Effector CD4-positive, alpha-beta T cell (primary cell): ENCODE data around the gene PCGF5.
"Not testable (repeated sequence)": the region's sequence is repeated elsewhere in the genome, so short reads cannot be mapped to it uniquely, and the experiment has no call there.

Experiments used
- DNase-seq: peaks from one replicate; pipeline ENCODE4 v3.0.0-alpha.2; 2020
- total RNA-seq: gene quantifications from one replicate; lab custom pipeline; 2026; lab: John Stamatoyannopoulos, UW

The PCGF5 gene
- 113 reads per million, percentile 85 among the genes with 10 or more reads in this experiment for total RNA-seq

DNA sequence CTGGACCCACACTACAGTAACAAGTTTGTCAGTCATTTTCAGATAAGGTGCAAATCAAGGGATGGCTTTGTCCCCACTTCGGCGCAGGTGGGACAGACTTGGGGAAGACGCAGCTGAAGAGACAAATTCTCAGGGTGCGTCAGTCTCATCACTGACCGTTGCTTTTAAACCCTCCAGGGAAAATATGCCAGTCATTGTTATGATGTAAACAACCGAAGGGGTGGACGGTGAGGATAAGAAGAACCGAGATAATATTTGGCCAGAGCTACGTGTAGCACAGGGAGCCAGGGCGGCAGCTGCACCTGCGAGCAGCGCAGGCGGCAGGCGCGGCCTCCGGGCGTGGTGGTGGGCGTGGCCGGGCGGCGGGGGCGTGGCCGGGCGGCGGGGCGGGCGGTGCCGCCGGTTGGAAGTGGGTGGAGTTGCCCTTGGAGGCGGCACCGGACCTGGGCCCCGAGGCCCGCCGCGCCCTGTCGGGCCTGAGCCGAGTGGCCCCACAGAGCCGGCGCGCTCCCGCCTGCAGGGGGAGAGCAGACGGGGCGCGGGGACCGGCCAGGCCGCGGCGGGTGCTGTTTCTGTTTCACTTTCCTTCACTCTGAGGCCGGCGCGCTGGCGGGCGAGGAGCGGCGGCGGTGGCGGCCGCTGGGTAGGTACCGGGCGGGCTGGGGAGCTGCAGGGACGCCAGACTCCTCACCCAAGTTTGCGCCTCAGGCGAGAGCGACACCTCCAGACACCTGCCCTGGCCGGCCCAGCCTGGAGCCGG, at the start of gene PCGF5:
Gene PCGF5, plus strand, starts transcription at position 470 of the 760 bp plus-strand sequence. CDS start 2,209 bp downstream, outside the sequence.
- peak; percentile 86 for DNase-seq

DNA sequence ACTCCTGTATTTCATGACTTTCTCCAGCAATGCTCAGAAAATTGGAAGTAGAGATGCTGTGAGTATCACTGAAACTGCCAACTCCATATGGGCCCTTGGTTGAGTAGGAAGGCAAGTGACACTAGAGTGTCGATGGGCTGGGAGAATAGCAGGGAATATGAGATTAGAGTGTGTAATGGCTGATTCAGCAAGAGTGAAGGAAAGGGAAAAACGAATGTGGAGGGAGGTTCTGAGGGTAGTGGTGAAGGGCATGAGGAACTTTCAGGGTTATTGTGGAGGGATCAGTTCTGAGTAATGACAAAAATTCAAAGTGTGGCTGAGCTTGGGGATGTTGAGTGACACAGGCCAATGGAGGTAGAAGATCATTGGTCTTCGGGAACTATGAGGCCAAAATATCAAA, 49.0 kb upstream of the PCGF5 start:
- no peak for DNase-seq

DNA sequence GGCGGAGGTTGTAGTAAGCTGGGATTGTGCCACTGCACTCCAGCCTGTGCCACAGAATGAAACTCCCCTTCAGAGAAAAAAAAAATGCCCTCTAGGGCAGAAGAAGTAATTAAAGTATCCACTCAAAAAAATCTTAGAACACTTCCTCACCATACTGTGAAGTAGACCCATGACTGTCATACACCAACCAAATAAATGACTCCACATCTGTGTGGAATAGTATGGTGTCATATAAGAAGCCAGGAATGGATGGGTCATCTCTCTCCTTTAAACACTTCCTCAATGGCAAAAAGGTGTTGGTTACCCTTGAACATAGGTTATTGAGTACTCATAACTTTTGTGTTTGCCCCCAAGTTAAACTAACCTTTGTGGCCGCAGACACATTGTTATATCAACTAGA, 48.1 kb upstream of the PCGF5 start:
- DNase-seq: no peak

DNA sequence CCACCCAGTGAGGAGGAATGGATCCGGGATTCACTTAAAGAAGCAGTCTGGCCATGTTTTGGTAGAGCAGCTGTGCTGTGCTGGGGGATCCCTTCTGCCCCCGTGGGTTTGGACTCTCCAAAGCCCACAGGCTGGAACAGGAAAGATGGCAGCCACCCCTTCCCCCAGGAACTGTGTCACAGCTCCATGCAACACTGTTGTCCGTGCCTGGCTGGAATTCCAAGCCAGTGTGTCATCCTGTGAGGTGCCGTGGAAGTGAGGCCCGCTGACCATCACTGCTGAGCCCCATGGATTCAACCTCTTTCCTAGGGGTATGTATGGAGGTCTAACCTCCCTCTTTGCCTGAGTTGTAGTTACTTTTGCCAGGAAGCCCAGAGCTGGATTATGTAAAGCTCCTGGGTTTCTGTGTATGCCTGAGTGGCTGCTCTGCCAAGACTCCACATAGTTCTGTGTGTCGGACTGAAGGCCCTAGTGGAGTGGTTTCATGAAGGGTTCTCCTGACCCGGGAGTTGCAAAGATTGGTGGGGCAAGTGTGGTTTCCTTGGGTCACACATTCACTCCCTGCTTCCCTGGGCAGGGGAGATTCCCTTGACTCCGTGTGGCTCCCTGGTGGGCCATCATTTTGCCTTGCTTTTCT, 35.1 kb upstream of the PCGF5 start:
- DNase-seq: no peak

GRCh38 chr10:91187156-91187555, 33.3 kb upstream of the PCGF5 start:
- no peak for DNase-seq

DNA sequence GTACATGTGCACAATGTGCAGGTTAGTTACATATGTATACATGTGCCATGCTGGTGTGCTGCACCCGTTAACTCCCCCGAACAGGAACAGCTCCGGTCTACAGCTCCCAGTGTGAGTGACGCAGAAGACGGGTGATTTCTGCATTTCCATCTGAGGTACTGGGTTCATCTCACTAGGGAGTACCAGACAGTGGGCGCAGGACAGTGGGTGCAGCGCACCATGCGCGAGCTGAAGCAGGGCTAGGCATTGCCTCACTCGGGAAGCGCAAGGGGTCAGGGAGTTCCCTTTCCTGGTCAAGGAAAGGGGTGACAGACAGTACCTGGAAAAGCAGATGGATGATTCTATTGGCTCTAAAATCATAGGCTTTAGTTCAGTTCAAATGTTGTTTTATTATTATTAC, 32.5 kb upstream of the PCGF5 start:
- DNase-seq: not testable (repeated sequence)

DNA sequence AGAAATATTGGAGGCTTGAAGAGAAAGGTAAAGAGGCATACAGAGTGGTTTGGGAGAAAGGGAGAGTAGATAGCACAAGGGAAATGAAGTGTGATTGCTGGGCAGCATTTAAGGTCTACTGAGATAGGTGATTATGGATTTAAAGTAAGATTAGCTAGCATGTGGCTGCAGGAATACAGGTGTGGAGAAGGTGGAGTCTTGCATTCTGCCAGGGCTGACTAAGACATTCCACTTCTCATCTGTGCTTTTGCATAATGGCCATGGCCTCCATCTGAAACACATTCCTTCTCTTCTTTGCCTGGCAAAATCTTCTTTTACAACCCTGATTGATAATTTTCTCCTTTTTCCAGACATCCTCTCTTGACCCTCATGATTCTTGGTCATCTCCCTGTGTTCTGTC, 31.6 kb upstream of the PCGF5 start:
- no peak for DNase-seq

- DNase-seq: no peak
Measured at GRCh38 chr10:91190388-91190870, 30.0 kb upstream of the PCGF5 start.

DNA sequence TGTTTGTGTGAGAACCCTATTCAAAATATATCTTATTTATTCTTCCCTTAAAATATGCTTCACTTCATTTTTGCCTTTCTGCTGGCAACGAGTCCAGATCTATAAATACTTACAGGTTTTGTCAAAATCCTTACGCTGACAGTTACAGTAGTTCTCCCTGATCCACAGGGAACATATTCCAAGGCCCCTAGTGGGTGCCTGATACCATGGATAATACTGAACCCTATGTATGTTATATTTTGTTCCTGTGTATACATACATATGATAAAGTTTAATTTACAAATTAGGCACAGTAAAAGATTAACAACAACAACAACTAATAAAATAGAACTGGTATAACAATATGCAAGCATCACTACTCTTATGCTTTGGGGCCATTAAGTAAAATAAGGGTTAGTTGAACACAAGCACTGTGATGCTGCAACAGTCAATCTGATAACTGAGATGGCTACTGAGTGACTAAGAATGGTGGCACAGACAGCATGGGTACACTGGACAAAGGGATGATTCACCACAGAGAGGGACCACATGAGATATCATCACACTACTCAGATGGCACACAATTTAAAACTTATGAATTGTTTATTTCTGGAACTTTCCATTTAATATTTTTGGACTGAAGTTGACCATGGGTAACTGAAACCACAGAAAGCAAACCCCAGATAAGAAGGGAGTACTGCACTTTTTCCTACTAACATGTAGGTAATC, 29.4 kb upstream of the PCGF5 start:
- no peak for DNase-seq

- DNase-seq: no peak
Measured at GRCh38 chr10:91191584-91191919, 28.9 kb upstream of the PCGF5 start.

DNA sequence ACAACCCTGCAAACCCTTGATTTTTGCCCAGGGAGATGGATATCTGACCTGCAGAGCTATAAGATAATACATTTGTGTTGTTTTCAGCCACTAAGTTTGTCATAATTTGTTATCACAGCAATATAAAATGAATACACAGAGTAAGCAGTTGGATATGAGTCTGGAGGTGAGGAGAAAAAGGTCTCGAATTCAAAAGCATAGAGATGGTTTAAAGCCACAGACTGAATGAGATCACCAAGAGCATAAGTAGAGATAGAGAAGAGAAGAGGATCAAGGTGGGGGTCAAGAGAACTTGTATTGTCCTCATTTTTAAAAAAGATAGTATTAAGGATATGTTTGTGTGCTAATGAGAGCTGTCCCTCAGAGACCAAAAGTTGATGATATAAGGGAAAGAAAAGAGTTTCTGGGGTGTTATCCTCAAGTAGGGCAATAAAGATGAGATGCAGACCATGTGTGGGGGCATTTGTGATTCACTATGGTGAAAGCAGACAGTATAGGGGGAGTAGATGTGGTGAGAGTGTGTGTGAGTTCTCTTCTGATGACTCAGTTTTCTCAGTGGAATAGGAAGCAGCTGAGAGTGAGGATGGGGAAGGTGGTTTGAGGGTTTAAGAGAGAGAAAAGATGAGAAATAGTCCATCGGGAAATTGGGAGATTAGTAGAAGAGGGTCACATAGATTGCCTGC, 25.8 kb upstream of the PCGF5 start:
- DNase-seq: no peak

GRCh38 chr10:91196268-91197048, 24.0 kb upstream of the PCGF5 start:
- no peak for DNase-seq

GRCh38 chr10:91197127-91197526, 23.3 kb upstream of the PCGF5 start:
- no peak for DNase-seq

DNA sequence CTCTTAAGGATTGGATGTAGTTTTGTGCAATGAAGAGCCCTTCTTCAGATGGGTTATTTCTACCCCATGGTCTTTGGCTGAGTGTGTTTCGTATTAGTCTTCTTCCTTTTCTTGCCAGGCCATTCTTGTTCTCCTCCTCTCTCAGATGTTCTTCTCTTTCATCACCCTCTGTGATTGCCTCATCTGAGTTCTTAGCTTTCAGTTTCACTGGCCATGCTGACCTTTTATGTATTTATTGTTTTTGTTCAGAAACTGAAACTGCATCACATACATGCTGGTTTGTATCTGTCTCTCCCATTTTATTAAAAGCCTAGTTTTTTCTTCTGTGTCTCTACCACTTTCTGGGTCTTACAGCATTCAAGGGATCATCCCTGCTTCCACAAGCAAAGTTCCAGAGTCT, 21.7 kb upstream of the PCGF5 start:
- no peak for DNase-seq

DNA sequence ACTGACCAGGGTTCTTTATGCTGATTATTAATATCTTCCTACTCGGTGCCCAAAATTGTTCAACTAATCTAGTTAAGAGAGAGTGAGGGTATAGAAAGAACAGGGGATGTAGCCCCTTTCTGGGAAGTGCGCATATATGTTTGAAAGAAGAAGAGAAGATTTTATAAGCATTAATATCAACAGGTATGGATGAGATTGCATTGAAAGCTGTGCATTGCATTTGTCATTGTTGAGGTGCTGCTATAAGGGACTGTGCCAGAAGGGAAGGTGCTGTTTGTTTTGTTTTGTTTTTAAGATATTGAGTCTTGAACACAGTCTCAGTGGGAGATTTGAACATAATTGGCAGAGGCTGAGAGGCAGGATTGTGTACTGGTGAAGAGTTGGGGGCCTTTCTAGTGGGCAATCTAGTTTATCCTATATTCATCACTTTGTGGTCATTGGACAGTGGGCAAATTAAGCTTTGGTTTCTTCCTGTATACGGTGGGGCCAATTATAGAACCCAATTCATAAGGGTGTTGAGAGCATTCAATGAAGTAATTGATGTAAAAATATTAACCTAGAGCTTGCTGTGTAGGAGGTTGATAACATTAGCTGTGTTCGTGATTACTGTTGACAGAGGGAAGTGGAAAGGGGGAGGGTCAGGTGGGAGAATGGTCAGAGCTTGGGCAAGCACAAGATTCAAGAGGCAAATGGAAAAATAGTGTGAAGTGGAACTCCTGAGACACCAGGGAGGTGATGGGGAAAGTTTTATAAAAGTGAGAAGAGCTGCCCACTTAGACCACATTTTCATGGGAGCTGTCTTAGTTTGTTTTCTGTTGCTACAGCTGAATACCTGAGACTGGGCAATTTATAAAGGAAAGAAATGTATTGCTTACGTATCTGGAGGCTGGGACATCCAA, 19.9 kb upstream of the PCGF5 start:
- DNase-seq: no peak

DNA sequence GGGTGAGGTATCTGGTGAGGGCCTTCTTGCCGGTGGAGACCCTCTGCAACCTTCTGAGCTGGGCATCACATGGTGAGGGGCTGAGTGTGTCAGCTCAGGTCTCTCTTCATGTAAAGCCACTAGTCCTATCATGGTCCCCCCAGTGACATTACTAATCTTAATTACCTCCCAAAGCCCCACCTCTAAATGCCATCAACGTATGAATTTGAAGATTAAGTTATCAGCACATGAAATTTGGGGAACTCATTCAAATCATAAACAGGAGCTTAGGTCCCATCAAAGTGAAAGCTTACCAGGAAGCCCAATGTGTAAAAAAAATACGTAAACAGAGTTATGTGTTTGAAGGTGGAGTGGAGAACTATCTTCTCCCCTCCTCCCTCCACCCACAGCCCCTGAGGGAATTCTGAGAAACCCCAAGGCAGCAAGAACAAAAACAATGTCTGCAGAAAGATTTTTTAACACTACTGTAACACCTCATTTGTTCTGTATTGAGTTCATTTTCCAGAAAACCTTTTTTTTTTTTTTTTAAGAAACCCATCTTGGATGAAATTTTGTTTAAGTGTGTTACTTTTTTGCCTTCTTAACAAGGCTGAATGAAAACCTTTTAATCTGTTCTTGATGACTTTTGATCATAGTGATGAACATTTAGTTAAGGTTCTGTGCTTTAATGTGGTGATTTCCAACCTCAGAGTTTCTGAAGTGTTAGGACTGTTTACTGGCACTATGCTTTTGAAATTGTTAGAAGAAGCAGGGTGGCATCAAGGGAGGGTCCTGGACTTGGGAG, 19.1 kb upstream of the PCGF5 start:
- no peak for DNase-seq

DNA sequence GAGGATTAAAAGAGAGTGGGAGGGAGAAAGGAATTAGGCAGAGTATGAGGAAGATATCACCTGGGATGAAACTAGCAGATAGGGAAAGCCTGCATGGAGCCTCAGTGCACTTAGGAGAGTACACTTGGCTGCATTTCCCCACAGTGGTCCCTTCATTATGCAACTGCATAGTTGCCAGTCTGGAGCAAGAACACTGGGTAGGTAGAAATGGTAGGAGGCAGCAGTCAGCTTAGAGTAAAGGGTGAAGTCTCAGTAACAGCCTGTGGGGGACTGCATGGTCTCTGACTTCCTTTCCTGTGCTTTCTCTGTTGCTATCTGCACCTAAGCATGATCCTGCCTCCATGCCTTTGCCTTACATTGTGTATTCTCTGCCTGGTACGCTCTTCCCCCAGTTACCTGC, 14.0 kb upstream of the PCGF5 start:
- DNase-seq: no peak

DNA sequence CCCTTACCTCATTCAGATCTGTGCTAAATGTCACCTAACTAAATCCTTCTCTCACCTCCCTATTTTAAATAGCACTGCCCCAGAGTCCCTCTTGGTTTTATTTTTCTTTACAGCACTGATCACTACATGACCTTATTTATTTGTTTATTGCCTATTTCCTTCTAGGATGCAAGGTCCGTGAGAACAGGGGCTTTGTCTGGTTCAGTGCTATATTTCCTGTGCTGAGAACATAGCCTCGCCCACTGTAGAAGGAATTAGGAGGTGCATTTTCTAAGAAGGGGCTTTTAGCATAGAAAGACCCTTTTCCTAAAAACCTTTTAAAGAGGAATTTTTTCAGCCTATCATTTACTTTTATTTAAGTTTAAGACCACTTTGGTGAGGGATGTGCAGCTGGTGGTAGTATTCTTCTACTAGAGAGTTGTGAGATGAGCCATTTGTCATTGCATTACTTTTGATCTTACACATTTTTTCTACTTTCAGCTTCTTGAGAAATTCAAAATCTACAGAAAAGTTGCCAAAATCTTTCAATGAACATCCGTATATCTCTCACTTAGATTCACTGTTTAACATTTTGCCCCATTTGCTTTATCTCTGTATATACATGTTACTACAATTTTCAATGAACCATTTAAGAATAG, 13.5 kb upstream of the PCGF5 start:
- no peak for DNase-seq

- no peak for DNase-seq
Measured at GRCh38 chr10:91208642-91209041, 11.8 kb upstream of the PCGF5 start.

DNA sequence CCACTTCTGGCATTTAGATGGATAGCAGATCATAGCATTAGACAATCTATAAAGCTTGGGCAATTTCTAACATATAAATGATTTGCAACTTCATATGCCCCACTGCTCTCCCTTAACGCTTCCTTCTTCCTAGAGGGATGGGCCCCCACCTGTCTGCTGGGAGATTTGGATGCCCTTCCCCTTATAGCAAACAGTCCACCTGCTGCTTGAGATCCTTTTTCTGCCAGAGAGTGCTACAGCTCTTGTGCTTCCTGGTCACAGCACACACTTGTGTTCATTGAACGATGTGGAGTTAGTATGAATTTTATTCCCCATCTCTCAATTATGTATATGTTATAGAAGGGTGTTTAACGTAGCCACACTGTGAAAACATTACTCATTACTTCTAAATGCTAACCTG, 10.4 kb upstream of the PCGF5 start:
- DNase-seq: no peak
